ENCODE data around the gene CHAT.

- TF ChIP-seq CTCF (IDR thresholded peaks at IDR 0.05; ENCODE audit: insufficient read depth, low read length) (no peak), POLR2AphosphoS5 (IDR thresholded peaks at IDR 0.05; ENCODE audit: low read depth) (no peak)
These were observed 1.9 kb upstream of the CHAT start for GRCh38 chr10:49611816-49612512.

Measured in HL-60 (cell line).